GM12872 (cell line): ENCODE results near the gene PPP1R18.

ENCODE experiments used
- TF ChIP-seq, protein P1 (sequence below): IDR thresholded peaks from 3 replicates; pipeline ENCODE4 v1.5.1; 2011; ENCODE audit warnings: low read depth, mild to moderate bottlenecking, low read length, moderate library complexity; ENCODE audit not compliant: insufficient read depth

Gene PPP1R18

GRCh38 chr6:30657454-30657853 lies 29.0 kb downstream of the PPP1R18 start:
- TF ChIP-seq, protein P1, sequence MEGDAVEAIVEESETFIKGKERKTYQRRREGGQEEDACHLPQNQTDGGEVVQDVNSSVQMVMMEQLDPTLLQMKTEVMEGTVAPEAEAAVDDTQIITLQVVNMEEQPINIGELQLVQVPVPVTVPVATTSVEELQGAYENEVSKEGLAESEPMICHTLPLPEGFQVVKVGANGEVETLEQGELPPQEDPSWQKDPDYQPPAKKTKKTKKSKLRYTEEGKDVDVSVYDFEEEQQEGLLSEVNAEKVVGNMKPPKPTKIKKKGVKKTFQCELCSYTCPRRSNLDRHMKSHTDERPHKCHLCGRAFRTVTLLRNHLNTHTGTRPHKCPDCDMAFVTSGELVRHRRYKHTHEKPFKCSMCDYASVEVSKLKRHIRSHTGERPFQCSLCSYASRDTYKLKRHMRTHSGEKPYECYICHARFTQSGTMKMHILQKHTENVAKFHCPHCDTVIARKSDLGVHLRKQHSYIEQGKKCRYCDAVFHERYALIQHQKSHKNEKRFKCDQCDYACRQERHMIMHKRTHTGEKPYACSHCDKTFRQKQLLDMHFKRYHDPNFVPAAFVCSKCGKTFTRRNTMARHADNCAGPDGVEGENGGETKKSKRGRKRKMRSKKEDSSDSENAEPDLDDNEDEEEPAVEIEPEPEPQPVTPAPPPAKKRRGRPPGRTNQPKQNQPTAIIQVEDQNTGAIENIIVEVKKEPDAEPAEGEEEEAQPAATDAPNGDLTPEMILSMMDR: no peak

DNA sequence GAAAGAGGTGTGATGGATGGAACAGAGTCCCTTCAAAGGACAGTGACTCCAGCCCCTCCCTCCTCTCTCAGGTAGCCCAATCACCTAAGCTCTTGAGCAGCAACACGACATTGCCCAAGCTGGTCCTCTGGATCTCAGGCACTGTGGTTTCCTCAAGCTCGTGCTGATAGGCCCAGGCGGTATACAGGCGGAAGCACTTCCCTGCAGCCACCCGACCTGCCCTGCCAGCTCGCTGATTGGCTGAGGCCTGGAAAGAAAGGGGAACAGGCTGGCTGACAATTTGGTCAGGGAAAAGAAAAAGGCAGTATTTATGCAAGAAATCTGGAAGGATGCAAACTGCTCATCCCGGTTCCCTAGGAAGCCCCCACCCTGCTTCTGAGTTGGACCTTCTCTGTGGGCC lies 29.9 kb downstream of the PPP1R18 start:
- TF ChIP-seq, protein P1: no peak

- TF ChIP-seq, protein P1: no peak
These were observed 30.7 kb downstream of the PPP1R18 start for GRCh38 chr6:30655743-30656094.

GRCh38 chr6:30654798-30655742 lies 31.4 kb downstream of the PPP1R18 start:
- TF ChIP-seq, protein P1: no peak

- TF ChIP-seq, protein P1: no peak
These were observed 35.3 kb downstream of the PPP1R18 start for GRCh38 chr6:30651143-30651542.

- TF ChIP-seq, protein P1: no peak
These were observed 39.0 kb downstream of the PPP1R18 start for GRCh38 chr6:30647242-30648116.

- TF ChIP-seq, protein P1: no peak
These were observed 39.8 kb downstream of the PPP1R18 start, which contains the start of gene C6orf136 for GRCh38 chr6:30646450-30647241. TSS of gene C6orf136 (plus strand) at chr6:30647133. CDS start at chr6:30647232, 99 bp downstream.
